GM12878 (cell line): ENCODE measurements around the gene MC3R.

ENCODE experiments used
- GATAD2B ChIP-seq: fragments of 450-650 bp; conservative IDR thresholded peaks from 2 replicates; pipeline ENCODE4 v1.6.1; 2017; ENCODE audit warnings: low read depth, mild to moderate bottlenecking, moderate library complexity
- MEF2A ChIP-seq: IDR thresholded peaks from 2 replicates; pipeline ENCODE4 v1.6.1; 2011; ENCODE audit warnings: low read depth, mild to moderate bottlenecking, low read length, moderate library complexity; ENCODE audit not compliant: insufficient read depth
- MLLT1 ChIP-seq: fragments of 450-650 bp; IDR thresholded peaks from 2 replicates; pipeline ENCODE4 v1.6.1; 2016; ENCODE audit warnings: mild to moderate bottlenecking
- NFYB ChIP-seq: IDR thresholded peaks from 2 replicates; pipeline ENCODE4 v1.6.1; 2011; ENCODE audit warnings: low read depth, mild to moderate bottlenecking, low read length, improper control_type of control experiment, moderate library complexity; ENCODE audit not compliant: insufficient read depth
- ZNF24 ChIP-seq: fragments of 450-650 bp; IDR thresholded peaks from 2 replicates; pipeline ENCODE4 v1.6.1; 2017; ENCODE audit warnings: antibody characterized with exemption, mild to moderate bottlenecking
- TF ChIP-seq, protein P1 (sequence below): IDR thresholded peaks from 2 replicates; pipeline ENCODE4 v1.6.1; 2011; ENCODE audit warnings: mild to moderate bottlenecking, low read depth, low read length, moderate library complexity; ENCODE audit not compliant: insufficient replicate concordance

DNA sequence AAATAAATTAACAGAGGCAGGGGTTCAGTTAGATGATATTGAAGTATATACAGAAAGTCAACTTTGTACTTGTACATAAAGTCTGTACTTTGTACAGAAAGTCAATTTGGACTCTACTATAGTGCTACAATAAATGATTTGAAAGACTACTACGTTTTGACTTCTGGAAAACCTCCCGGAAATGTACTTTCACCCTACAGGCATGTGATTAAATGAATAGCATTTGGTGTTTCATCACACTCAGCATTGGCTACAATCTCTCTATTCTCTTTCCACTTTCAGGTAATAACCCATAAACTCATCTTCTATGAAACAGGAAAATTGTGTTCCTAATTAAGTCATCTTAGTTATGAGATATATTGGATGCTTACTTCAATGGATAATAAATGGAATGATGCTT, 25.6 kb upstream of the MC3R start:
- TF ChIP-seq MLLT1 (no peak), MEF2A (no peak), ZNF24 (no peak), NFYB (no peak), GATAD2B (no peak)
- TF ChIP-seq, protein P1, sequence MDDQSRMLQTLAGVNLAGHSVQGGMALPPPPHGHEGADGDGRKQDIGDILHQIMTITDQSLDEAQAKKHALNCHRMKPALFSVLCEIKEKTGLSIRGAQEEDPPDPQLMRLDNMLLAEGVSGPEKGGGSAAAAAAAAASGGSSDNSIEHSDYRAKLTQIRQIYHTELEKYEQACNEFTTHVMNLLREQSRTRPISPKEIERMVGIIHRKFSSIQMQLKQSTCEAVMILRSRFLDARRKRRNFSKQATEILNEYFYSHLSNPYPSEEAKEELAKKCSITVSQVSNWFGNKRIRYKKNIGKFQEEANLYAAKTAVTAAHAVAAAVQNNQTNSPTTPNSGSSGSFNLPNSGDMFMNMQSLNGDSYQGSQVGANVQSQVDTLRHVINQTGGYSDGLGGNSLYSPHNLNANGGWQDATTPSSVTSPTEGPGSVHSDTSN = no peak
